HG02943 (cell line): ENCODE results near the gene SUSD4.
"Not testable (repeated sequence)": the region's sequence is repeated elsewhere in the genome, so short reads cannot be mapped to it uniquely, and the experiment has no call there.

ENCODE experiments used
- ATAC-seq: cut with Tn5 transposase; IDR thresholded peaks from one replicate; pipeline ENCODE4 v1.9.1; 2021; ENCODE audit warnings: mild to moderate bottlenecking, low read depth, moderate library complexity; ENCODE audit not compliant: unreplicated experiment

The SUSD4 gene

DNA sequence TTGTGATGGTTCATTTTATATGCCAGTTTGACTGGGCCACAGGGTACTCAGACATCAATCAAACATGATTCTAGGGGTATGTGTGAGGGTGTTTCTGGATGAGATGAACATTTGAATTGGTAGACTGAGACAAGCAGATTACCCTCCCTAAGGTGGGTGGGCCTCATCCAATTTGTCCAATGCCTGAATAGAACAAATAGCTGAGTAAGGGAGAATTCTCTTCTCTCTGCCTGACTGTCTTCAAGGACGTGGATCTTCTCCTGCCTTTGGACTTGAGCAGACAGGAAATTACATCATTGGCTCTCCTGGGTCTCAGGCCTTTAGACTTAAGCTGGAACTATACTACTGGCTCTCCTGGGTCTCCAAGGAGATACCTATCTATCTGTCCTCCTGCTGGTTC lies 64.4 kb downstream of the SUSD4 start:
- no peak for ATAC-seq

GRCh38 chr1:223298701-223299100 lies 65.3 kb downstream of the SUSD4 start:
- no peak for ATAC-seq

- no peak for ATAC-seq
These were observed 66.2 kb downstream of the SUSD4 start for GRCh38 chr1:223297800-223298199.

DNA sequence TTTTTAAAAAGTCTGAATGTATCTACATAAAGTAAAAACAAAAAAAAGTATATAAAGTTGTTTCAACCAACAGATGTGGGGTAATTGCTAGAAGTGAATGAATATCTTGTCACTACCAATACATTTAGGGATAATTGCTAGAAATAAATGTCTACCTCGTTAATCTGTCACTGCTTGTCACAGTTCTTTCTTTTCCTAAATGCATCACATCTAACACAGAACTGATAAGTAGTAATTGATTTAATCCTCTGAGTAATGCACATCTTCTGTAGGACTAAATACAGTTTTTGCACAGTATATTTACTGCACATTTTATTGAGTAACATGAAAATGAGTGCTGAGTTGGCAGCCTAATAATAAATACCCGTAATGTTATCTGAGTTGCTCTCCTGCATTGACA lies 72.2 kb downstream of the SUSD4 start:
- ATAC-seq, result no peak

DNA sequence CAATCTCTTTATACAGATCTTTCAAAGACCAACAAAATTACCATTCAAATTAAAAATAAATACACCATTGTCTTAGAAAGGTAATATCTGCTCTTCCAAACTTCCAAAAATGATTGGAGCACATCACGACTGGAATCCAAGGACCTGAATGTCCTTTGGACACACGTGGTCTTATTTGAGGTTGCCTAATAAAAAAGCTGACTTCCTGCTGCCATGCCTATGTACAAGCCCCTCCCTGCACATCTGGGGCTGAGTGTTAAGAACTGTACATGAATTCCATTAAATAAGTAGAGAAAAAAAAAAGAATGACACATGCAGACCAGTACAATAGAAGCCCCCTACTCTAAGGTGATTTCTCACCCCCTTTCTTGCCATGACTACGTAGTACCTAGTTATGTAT lies 73.6 kb downstream of the SUSD4 start:
- no peak for ATAC-seq

DNA sequence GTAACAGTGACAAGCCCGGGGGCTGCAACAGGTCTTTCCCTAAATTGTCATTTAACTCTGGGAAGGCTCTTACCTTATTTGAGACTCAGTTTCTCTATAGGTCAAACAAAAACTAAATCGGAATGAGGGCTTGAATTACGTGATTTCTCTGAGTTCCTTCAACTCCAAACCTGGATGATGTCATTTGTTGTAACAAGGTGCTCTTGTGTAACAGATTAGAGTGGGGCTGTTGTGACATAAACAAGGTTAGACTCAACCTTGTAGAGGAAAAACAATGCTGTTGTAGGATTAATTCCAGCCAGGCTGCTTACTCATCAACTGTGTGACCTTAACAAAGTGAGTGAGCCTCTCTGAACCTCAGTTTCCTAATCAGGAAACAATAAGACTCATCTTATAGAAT lies 74.4 kb downstream of the SUSD4 start:
- no peak for ATAC-seq

DNA sequence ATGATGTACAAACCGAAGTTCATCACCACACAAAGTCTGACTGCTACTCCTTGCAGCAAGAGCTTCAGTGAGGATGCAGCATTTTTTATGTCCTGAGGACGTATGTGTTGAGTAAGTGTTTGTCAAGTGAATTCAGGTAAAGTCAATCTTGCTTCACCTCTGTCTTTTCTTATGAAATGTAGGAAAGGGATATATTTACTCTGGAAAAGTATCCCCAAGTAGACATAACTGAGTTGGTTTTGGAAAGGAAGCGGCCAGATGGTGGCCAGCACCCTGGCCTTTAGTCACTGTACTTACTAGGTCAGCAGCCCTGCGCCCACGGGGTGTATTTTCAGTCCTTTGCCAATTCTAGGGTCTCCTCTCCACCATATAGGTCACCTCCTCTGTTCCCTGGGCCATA lies 75.2 kb downstream of the SUSD4 start:
- ATAC-seq, result no peak

GRCh38 chr1:223285452-223285851 lies 78.5 kb downstream of the SUSD4 start:
- ATAC-seq, result no peak

- not testable (repeated sequence) for ATAC-seq
These were observed 80.3 kb downstream of the SUSD4 start for GRCh38 chr1:223283697-223284096.

GRCh38 chr1:223278311-223278710 lies 85.7 kb downstream of the SUSD4 start:
- not testable (repeated sequence) for ATAC-seq

DNA sequence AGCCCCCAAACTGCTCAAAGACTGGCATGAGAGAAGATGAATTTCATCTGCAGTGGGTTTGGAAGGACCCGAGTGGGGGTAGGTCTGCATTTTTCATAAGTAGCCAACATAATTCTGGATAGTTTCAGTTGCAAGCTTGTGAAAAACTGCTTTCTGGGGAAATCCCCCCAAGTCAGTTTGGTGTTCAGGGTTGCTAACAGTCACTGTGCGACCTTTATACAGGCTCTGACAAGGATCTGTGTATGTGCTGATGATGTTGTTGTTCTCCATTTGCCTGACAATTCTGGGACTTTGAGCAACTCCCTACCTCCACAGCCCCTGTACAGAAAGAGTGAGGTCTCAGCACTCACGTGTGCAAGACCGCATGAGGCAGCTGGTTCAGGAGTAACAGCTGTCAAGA lies 87.9 kb downstream of the SUSD4 start:
- no peak for ATAC-seq

- no peak for ATAC-seq
These were observed 90.5 kb downstream of the SUSD4 start for GRCh38 chr1:223273511-223273910.

DNA sequence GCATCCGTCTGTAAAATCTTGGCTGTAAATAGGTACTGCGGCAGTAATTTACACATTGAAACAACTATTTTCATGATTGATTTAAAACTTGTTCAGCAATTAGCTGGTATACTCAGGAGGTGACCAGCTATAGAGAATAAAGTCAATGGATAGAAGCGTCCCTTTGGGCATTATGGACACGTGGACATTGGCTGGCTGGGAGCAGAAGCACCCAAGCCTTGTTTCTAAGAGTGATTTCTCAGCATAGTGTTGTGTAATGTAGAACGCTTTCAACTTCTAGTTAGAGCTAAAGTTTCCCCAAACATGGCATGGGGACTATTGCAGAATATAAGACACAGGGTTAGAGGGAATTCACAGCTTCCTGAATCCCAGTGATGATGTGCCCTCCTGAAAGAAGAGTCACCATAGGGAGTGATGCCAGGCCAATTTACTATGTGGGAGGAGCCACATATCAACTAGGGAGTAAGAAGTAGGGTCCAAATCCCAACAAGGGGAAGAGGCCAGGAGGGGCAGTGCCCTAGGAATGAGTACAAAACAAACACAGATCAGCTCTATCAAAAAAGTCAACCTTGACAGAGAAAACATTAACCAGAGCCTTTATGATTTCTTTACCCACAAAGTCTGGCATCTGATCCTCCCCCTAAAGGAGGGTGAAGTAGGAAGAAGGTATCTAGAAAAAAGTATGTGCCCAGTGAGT lies 92.7 kb downstream of the SUSD4 start:
- ATAC-seq, result no peak

GRCh38 chr1:223270155-223270554 lies 93.8 kb downstream of the SUSD4 start:
- no peak for ATAC-seq

DNA sequence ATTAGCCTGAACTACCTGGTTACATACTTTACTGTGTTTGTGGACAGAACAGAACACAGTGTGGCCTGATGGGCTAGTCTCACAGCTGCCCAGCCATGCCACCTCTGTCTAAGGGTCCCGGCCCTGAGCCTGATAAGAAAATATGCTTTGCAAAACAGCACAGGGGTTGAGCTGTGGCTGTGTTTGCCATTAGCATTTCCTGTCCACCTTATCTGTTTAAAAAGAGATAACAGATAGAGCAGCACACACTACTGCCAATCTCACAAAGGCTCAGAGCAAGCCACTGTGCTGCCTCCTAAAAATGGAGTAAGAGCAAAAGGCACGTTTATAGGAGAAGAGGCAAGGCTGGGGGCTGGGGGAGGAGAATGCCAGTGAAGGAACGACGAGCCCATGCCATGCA lies 95.0 kb downstream of the SUSD4 start:
- ATAC-seq, result no peak

- no peak for ATAC-seq
These were observed 97.3 kb downstream of the SUSD4 start for GRCh38 chr1:223266632-223267172.

DNA sequence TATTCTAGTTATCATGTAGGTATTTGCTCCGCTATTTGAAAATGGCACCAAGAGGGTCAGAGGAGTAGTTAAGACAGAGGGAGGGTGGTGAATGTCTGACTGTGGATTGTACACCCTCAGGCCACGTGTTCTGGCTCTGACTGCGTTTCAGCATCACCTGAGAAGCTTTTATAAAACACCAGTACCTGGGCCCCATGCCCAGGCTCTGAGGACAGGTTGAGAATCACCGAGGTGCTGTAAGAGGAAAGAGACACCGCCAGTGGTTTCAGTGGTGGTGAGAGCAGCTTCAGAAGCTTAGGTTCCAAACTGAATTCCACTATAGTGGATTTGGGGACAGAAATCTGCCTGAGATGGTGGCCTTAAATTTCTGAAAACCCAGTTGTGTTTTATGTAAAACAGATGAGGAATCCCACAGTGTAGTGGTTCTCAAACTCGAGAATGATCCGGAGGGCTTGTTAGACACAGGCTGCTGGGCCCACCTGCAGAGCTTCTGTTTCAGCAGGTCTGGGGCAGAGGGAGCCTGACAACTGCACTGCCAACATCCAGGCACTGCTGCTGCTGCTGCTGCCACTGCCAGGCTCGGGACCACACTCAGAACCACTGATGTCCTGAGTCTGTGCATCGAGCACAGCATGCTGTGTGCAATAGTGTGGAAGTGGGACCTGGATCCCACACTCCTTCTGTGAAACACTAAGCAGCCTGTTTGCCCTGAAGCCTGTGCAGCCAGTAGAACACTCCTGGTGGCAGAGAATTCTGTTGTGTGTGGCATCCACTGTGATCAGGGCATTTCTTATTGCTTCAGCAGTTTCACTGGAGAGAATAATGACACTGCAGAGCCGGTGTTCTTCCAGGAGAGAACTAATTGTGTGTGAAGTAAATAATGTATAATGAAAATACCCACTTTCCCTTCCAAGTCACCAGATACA lies 98.7 kb downstream of the SUSD4 start:
- no peak for ATAC-seq

- no peak for ATAC-seq
These were observed 99.4 kb downstream of the SUSD4 start for GRCh38 chr1:223264529-223264928.

GRCh38 chr1:223261914-223262313 lies 102.1 kb downstream of the SUSD4 start:
- ATAC-seq, result no peak

GRCh38 chr1:223260712-223261111 lies 103.3 kb downstream of the SUSD4 start:
- ATAC-seq, result no peak

DNA sequence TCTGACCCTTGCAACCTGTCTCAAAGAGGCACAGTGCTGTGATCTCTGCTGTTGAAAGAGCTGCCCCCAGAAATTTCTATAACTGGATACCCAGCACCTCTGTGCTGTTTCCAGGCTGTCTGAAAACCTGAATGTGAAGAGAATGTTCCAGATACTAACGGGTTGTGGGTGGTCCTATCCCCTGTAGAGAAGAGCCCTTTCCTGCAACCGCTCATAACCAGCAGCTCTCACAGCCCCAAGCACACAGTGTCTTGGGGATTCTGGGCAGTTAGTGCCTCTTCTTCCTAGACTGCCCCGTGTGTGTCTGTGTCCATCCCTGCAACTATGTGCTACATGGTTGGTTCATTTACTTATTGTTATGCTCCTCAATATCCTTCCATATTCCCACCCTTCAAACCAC lies 104.5 kb downstream of the SUSD4 start:
- ATAC-seq, result no peak
